ENCODE results near the gene ANKS1A. TPM values are rescaled to one million over a fixed set of nuclear protein-coding genes. Genes with fewer than 3 reads are reported as not detected.

ANKS1A gene
- total RNA-seq, 4 donors from 2014 or later = 5.3 to 8.6 (median 7.0) TPM

GRCh38 chr6:35054743-35055130 is 165.7 kb downstream of the ANKS1A start:
- DNase-seq (no peak), ATAC-seq (no peak)
- Histone ChIP-seq H3K9me3 (no peaks in the 10 kb centered on the region), H3K4me1 (peaks cover 10 to 17% of the 10 kb centered on the region in 2 donors), H3K4me3 (no peak overlapping the region), H3K27me3 (no peaks in the 10 kb centered on the region), H3K27ac (no peak overlapping the region), H3K36me3 (peaks cover 0 to 17% of the 10 kb centered on the region in 2 donors)
- TF ChIP-seq CTCF (IDR thresholded peaks at IDR 0.05 in 4 of 5, conservative IDR thresholded peaks at IDR 0.05 in 1 of 5) = no peak
- TF ChIP-seq POLR2A (IDR thresholded peaks at IDR 0.05) = no peak
- in situ Hi-C loops (cut with MboI; ENCODE audit: low sequenced_read_pairs in 4 of 4) = no loop called here
- intact Hi-C loops (cut with DNase I; ENCODE audit: low total_unique reads) = no loop called here

GRCh38 chr6:35055891-35056290 is 166.8 kb downstream of the ANKS1A start:
- Histone ChIP-seq H3K4me1 (peaks cover 5 to 8% of the 10 kb centered on the region in 2 donors), H3K27ac (no peak overlapping the region), H3K36me3 (peaks cover 0 to 28% of the 10 kb centered on the region in 2 donors), H3K4me3 (no peak overlapping the region), H3K27me3 (no peaks in the 10 kb centered on the region), H3K9me3 (no peaks in the 10 kb centered on the region)
- TF ChIP-seq CTCF (IDR thresholded peaks at IDR 0.05 in 4 of 5, conservative IDR thresholded peaks at IDR 0.05 in 1 of 5) = no peak
- no peak for TF ChIP-seq POLR2A (IDR thresholded peaks at IDR 0.05)
- in situ Hi-C loops (cut with MboI; ENCODE audit: low sequenced_read_pairs in 4 of 4) (no loop called here), intact Hi-C loops (cut with DNase I; ENCODE audit: low total_unique reads) (no loop called here)
- ATAC-seq (no peak), DNase-seq (no peak)

- H3K4me3 ChIP-seq = no peak overlapping the region
- in situ Hi-C loops (cut with MboI; ENCODE audit: low sequenced_read_pairs in 4 of 4) = no loop called here
- intact Hi-C loops (cut with DNase I; ENCODE audit: low total_unique reads) = no loop called here
- ATAC-seq = no peak
- no peaks in the 10 kb centered on the region for H3K27me3 ChIP-seq
- no peak for TF ChIP-seq CTCF (IDR thresholded peaks at IDR 0.05 in 4 of 5, conservative IDR thresholded peaks at IDR 0.05 in 1 of 5)
- no peak for TF ChIP-seq POLR2A (IDR thresholded peaks at IDR 0.05)
- DNase-seq = no peak
- H3K36me3 ChIP-seq = peaks cover 0 to 36% of the 10 kb centered on the region in 2 donors
- H3K4me1 ChIP-seq = peaks cover 5 to 8% of the 10 kb centered on the region in 2 donors
- H3K9me3 ChIP-seq = no peaks in the 10 kb centered on the region
- peak overlapping the region in 3 of 4 donors; percentile 38 to 56 (median 42) for H3K27ac ChIP-seq
Measured at GRCh38 chr6:35056952-35057351, 167.9 kb downstream of the ANKS1A start.

- Histone ChIP-seq H3K27ac (peak overlapping the region in 3 of 4 donors; percentile 38 to 56 (median 42)), H3K9me3 (no peaks in the 10 kb centered on the region), H3K27me3 (no peaks in the 10 kb centered on the region), H3K36me3 (peaks cover 0 to 42% of the 10 kb centered on the region in 2 donors), H3K4me1 (peaks cover 3 to 8% of the 10 kb centered on the region in 2 donors), H3K4me3 (no peak overlapping the region)
- in situ Hi-C loops (cut with MboI; ENCODE audit: low sequenced_read_pairs in 4 of 4) (no loop called here), intact Hi-C loops (cut with DNase I; ENCODE audit: low total_unique reads) (no loop called here)
- TF ChIP-seq CTCF (IDR thresholded peaks at IDR 0.05 in 4 of 5, conservative IDR thresholded peaks at IDR 0.05 in 1 of 5) = no peak
- DNase-seq (no peak), ATAC-seq (no peak)
Measured at GRCh38 chr6:35057449-35058357, 168.6 kb downstream of the ANKS1A start.
